Nephron progenitor cell (in vitro differentiated cells): Measurements from ENCODE around the gene MEX3C.

ENCODE experiments used
- DNase-seq: peaks from one replicate; pipeline ENCODE4 v3.0.0; 2021
- H3K27ac Mint-ChIP-seq: 2 replicates; pipeline ENCODE4 v1.8.0; 2021; ENCODE audit warnings: mild to moderate bottlenecking, moderate library complexity, mixed read lengths
- H3K27me3 Mint-ChIP-seq: 2 replicates; pipeline ENCODE4 v1.8.0; 2021; ENCODE audit warnings: mild to moderate bottlenecking, low read depth, mixed read lengths; ENCODE audit not compliant: poor library complexity
- H3K36me3 Mint-ChIP-seq: 2 replicates; pipeline ENCODE4 v1.8.0; 2021; ENCODE audit warnings: low read depth, mixed read lengths
- H3K4me1 Mint-ChIP-seq: 2 replicates; pipeline ENCODE4 v1.8.0; 2021; ENCODE audit warnings: mixed read lengths
- H3K4me3 Mint-ChIP-seq: 2 replicates; pipeline ENCODE4 v1.8.0; 2021; ENCODE audit warnings: mild to moderate bottlenecking, moderate library complexity, mixed read lengths
- H3K9me3 Mint-ChIP-seq: 2 replicates; pipeline ENCODE4 v1.8.0; 2021; ENCODE audit warnings: mild to moderate bottlenecking, moderate library complexity, mixed read lengths
- TF ChIP-seq, protein P1 (sequence below): fragments of 200-600 bp; sonication (generic); IDR thresholded peaks from 2 replicates; pipeline ENCODE4 v1.5.0; 2021; ENCODE audit warnings: antibody characterized with exemption

The MEX3C gene

DNA sequence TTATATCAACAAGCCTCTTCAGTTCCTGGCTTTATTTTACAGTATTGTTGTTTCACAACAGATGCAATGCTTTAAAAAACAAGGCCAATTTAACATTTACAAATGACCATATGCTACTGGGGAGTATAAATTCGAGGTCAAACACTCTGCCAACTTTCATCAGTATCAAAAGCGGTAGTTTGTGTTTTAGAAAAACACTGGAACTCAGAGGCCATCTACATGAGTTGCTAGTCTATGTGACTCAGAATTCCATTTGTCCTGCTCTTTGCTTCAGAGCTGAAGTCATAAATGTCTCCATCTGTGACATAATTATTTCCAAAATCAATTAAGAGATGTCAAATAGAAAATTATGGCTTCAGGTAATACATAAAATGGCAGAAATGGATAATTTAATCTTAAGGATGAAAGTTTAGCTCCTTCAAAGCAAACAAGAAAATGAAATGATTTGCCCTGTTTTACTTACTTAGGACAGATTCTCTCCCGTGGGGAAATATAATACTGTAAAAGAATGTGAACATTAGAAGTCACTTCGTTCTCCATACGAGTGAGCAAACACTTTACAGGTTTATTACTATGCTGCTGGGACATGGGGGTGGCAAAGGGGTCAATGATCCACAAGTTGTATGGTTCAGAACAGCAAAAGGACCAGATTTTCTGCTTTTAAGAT, 3.7 kb downstream of the MEX3C start:
- H3K27me3 Mint-ChIP-seq = no peaks in the 10 kb centered on the region
- peak overlapping the region; percentile 88 for H3K27ac Mint-ChIP-seq
- peaks cover 30% of the 10 kb centered on the region for H3K36me3 Mint-ChIP-seq
- H3K9me3 Mint-ChIP-seq = peaks cover under 1% of the 10 kb centered on the region
- TF ChIP-seq, protein P1, sequence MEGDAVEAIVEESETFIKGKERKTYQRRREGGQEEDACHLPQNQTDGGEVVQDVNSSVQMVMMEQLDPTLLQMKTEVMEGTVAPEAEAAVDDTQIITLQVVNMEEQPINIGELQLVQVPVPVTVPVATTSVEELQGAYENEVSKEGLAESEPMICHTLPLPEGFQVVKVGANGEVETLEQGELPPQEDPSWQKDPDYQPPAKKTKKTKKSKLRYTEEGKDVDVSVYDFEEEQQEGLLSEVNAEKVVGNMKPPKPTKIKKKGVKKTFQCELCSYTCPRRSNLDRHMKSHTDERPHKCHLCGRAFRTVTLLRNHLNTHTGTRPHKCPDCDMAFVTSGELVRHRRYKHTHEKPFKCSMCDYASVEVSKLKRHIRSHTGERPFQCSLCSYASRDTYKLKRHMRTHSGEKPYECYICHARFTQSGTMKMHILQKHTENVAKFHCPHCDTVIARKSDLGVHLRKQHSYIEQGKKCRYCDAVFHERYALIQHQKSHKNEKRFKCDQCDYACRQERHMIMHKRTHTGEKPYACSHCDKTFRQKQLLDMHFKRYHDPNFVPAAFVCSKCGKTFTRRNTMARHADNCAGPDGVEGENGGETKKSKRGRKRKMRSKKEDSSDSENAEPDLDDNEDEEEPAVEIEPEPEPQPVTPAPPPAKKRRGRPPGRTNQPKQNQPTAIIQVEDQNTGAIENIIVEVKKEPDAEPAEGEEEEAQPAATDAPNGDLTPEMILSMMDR = no peak
- DNase-seq = no peak
- peak overlapping the region; percentile 88 for H3K4me3 Mint-ChIP-seq
- peaks cover 48% of the 10 kb centered on the region for H3K4me1 Mint-ChIP-seq

DNA sequence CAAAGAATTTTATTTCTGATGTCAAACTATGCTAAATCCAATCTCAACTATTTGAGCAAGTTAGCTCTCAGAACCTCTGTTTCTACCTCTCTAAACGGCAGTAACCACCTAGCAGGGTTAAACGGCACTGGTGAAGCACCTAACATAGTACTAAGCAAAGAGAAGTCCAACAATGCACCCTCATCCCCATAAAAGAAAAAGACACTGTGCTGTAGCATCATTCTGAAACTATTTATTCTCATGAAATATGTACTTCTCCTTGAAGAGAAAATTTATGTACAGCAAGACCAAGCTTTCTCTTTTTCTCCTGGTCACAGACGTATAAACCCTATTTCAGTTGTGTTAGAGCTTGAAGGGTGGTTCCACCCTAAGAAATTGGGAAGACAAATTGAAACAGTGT, 4.8 kb downstream of the MEX3C start:
- DNase-seq = no peak
- Mint-ChIP-seq H3K4me1 (peaks cover 48% of the 10 kb centered on the region), H3K27me3 (no peaks in the 10 kb centered on the region), H3K9me3 (no peaks in the 10 kb centered on the region), H3K36me3 (peaks cover 41% of the 10 kb centered on the region), H3K4me3 (peak overlapping the region; percentile 72), H3K27ac (peak overlapping the region; percentile 29)
- TF ChIP-seq, protein P1 = no peak

DNA sequence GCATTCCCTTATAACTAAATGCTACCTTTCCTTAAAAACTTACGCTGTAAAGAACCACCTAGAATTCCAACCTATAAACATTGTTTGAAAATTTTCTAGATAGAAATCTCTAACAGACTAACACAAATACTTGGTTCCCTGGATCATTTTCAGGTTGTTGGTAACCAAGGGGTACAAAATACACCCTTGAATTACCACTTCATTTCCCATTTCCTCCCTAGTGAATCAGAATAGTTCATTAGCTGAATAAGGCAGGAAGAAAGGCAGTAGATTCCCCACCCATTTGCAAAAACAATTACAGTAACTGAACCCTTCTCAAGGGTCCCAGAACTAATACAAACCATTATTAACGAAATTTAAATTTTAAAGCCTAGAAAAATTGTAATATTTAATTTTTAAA, 5.5 kb downstream of the MEX3C start:
- no peak overlapping the region for H3K27ac Mint-ChIP-seq
- H3K4me1 Mint-ChIP-seq = peaks cover 52% of the 10 kb centered on the region
- H3K27me3 Mint-ChIP-seq = no peaks in the 10 kb centered on the region
- H3K4me3 Mint-ChIP-seq = peak overlapping the region; percentile 61
- H3K36me3 Mint-ChIP-seq = peaks cover 48% of the 10 kb centered on the region
- H3K9me3 Mint-ChIP-seq = peaks cover 5% of the 10 kb centered on the region
- DNase-seq = no peak
- TF ChIP-seq, protein P1 = no peak

DNA sequence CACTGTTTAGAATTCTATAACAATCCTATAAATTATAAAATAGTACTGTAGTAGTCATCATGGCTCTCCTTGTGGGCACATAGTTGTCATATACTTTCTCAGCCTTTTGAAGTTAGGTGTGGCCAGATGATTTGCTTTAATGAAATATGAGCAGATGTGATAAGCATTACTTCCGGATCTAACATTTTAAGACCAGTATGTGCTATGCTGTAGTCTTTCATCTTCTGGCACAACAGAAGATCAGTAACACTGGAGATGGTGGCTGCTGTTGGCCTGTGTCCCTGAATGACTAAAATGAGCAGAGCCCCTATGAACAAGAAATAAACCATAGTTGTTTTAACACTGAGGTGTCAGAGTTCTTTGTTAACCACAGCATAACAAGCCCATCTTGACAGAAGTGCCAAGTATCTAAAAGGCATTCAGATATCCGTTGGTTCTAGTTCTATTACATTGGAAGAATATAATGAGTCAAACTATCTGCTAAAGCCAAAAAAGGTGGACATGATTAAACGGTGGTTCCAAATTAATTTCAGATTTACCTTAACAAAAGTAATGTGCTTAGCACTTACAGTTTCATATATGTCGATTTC, 6.3 kb downstream of the MEX3C start:
- peaks cover 54% of the 10 kb centered on the region for H3K4me1 Mint-ChIP-seq
- TF ChIP-seq, protein P1 = no peak
- no peak overlapping the region for H3K27ac Mint-ChIP-seq
- H3K27me3 Mint-ChIP-seq = no peaks in the 10 kb centered on the region
- no peak for DNase-seq
- H3K4me3 Mint-ChIP-seq = no peak overlapping the region
- peaks cover 56% of the 10 kb centered on the region for H3K36me3 Mint-ChIP-seq
- peaks cover 7% of the 10 kb centered on the region for H3K9me3 Mint-ChIP-seq

DNA sequence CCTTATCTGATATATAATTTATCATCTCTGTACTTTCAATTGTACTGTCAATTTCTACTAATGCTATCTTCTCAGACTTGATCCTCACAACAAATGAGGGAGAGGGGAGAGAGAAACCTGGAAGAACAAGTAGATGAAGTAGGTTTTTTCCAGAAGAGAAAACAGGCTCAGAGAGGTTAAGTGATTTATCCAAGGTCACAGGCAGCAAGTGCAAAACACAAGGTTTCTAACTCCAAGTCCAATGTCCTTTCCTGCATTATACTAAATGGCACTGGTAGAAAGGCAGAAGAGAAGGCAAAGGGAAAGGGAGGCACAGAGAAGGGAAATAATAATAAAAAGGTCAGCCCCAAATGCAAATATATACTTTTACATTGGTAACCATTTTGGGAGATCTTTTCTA, 7.5 kb downstream of the MEX3C start:
- no peak for DNase-seq
- H3K27ac Mint-ChIP-seq = no peak overlapping the region
- H3K36me3 Mint-ChIP-seq = peaks cover 68% of the 10 kb centered on the region
- TF ChIP-seq, protein P1 = no peak
- H3K4me1 Mint-ChIP-seq = peaks cover 53% of the 10 kb centered on the region
- H3K27me3 Mint-ChIP-seq = no peaks in the 10 kb centered on the region
- H3K9me3 Mint-ChIP-seq = peaks cover 12% of the 10 kb centered on the region
- H3K4me3 Mint-ChIP-seq = no peak overlapping the region
